Measurements from ENCODE around the gene BFSP1. TPM values are rescaled to one million over a fixed set of nuclear protein-coding genes. Genes with fewer than 3 reads are reported as not detected.
A peak's percentile ranks its signal among the peaks of the same experiment; 100 is the strongest.

Gene BFSP1
- polyA plus RNA-seq, 1 donor from 2014 or later: not detected

DNA sequence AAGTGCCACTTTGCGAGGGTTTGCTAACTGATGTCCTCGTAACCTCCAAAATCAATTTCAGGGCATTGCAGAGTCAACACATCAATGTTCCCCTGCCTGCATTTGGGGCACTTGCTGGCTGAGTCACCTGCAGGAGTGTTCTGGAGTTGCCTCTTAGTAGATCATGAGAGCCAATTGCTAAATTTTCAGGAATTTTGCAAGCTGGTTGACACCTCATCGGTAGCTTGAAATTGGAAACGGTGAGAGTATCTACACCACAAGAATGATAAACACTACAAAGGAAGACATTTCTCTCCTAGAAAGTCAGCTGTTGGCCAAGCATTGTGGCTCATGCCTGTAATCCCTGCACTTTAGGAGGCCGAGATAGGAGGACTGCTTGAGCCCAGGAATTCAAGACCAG, 10.8 kb upstream of the BFSP1 start:
- Mint-ChIP-seq H3K4me3 (no peak overlapping the region), H3K27ac (no peak overlapping the region), H3K36me3 (no peaks in the 10 kb centered on the region), H3K9me3 (no peaks in the 10 kb centered on the region), H3K27me3 (peaks cover 18% of the 10 kb centered on the region), H3K4me1 (peaks cover 0 to 1% (median 0%) of the 10 kb centered on the region in 3 donors)

GRCh38 chr20:17541596-17541995, 10.4 kb upstream of the BFSP1 start:
- no peaks in the 10 kb centered on the region for H3K36me3 Mint-ChIP-seq
- H3K9me3 Mint-ChIP-seq: no peaks in the 10 kb centered on the region
- no peak overlapping the region for H3K27ac Mint-ChIP-seq
- peaks cover 18% of the 10 kb centered on the region for H3K27me3 Mint-ChIP-seq
- no peak overlapping the region for H3K4me3 Mint-ChIP-seq
- peaks cover 0 to 1% (median 0%) of the 10 kb centered on the region in 3 donors for H3K4me1 Mint-ChIP-seq

- Mint-ChIP-seq H3K9me3 (no peaks in the 10 kb centered on the region), H3K4me1 (peaks cover 0 to 1% (median 0%) of the 10 kb centered on the region in 3 donors), H3K36me3 (no peaks in the 10 kb centered on the region), H3K27ac (no peak overlapping the region), H3K27me3 (peaks cover 18% of the 10 kb centered on the region), H3K4me3 (no peak overlapping the region)
Measured at GRCh38 chr20:17538517-17539170, 7.5 kb upstream of the BFSP1 start.

- no peak overlapping the region for H3K27ac Mint-ChIP-seq
- peaks cover 14% of the 10 kb centered on the region for H3K27me3 Mint-ChIP-seq
- no peak overlapping the region for H3K4me3 Mint-ChIP-seq
- H3K4me1 Mint-ChIP-seq: peaks cover 0 to 1% (median 0%) of the 10 kb centered on the region in 3 donors
- no peaks in the 10 kb centered on the region for H3K36me3 Mint-ChIP-seq
- H3K9me3 Mint-ChIP-seq: no peaks in the 10 kb centered on the region
Measured at GRCh38 chr20:17537959-17538358, 6.8 kb upstream of the BFSP1 start.

GRCh38 chr20:17536944-17537444, 5.8 kb upstream of the BFSP1 start:
- Mint-ChIP-seq H3K27ac (no peak overlapping the region), H3K9me3 (no peaks in the 10 kb centered on the region), H3K36me3 (no peaks in the 10 kb centered on the region), H3K4me3 (no peak overlapping the region), H3K4me1 (peaks cover 0 to 1% (median 0%) of the 10 kb centered on the region in 3 donors), H3K27me3 (peaks cover 12% of the 10 kb centered on the region)

- peaks cover 22% of the 10 kb centered on the region for H3K27me3 Mint-ChIP-seq
- H3K4me3 Mint-ChIP-seq: no peak overlapping the region
- H3K27ac Mint-ChIP-seq: no peak overlapping the region
- peaks cover 2 to 10% (median 5%) of the 10 kb centered on the region in 3 donors for H3K4me1 Mint-ChIP-seq
- no peaks in the 10 kb centered on the region for H3K9me3 Mint-ChIP-seq
- peaks cover 2% of the 10 kb centered on the region for H3K36me3 Mint-ChIP-seq
Measured at GRCh38 chr20:17534077-17534476, 2.9 kb upstream of the BFSP1 start.

DNA sequence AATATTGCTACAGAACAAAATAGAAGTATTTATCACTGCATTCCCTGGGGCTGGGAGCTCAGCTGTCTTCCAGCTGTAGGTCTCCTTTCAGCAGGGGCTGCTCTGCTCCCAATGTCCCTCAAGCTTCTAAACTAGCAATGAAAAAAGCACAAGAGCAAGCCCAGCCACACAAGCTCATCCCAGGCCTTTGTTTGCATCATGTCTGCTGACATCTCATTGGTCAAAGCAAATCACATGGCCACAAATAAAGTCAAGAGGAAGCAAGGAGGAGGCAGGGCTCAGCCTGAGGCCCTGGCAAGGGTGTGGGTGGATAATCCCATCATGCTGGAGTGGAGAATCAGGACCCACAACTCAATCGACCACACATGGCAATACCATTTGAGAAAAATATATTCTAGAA, 2.2 kb upstream of the BFSP1 start:
- Mint-ChIP-seq H3K27me3 (peaks cover 22% of the 10 kb centered on the region), H3K9me3 (no peaks in the 10 kb centered on the region), H3K4me3 (no peak overlapping the region), H3K36me3 (peaks cover 2% of the 10 kb centered on the region), H3K27ac (no peak overlapping the region), H3K4me1 (peaks cover 2 to 9% (median 5%) of the 10 kb centered on the region in 3 donors)

- Mint-ChIP-seq H3K27ac (peak overlapping the region in 1 of 3 donors; percentile 47), H3K4me3 (peak overlapping the region; percentile 50 to 90 (median 84)), H3K4me1 (peaks cover 2 to 8% (median 5%) of the 10 kb centered on the region in 3 donors), H3K36me3 (peaks cover 2% of the 10 kb centered on the region), H3K27me3 (peaks cover 24% of the 10 kb centered on the region), H3K9me3 (no peaks in the 10 kb centered on the region)
Measured at GRCh38 chr20:17531665-17532025, 466 bp upstream of the BFSP1 start.

- Mint-ChIP-seq H3K27me3 (peaks cover 25% of the 10 kb centered on the region), H3K9me3 (no peaks in the 10 kb centered on the region), H3K4me3 (peak overlapping the region; percentile 30 to 86 (median 50)), H3K36me3 (peaks cover 2% of the 10 kb centered on the region), H3K27ac (no peak overlapping the region), H3K4me1 (peaks cover 2 to 8% (median 5%) of the 10 kb centered on the region in 3 donors)
Measured at GRCh38 chr20:17530153-17530552, 1.0 kb downstream of the BFSP1 start.

DNA sequence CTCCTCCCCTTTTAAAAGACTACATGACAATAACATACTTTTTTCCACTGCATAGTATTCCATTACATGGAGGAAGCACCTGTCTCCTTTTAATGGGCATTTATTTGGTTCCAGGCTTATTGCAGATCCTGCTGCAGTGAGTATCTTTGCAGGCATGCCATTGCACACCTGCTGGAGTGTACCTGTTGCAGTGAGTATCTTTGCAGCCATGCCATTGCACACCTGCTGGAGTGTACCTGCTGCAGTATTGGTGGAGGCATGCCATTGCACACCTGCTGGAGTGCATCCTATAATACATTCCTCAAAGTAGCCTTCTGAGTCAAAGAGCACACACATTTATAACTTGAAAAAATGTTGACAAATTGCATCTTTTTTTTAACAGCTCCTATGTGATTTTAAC, 1.6 kb downstream of the BFSP1 start:
- peaks cover 2% of the 10 kb centered on the region for H3K36me3 Mint-ChIP-seq
- no peak overlapping the region for H3K4me3 Mint-ChIP-seq
- H3K9me3 Mint-ChIP-seq: no peaks in the 10 kb centered on the region
- H3K4me1 Mint-ChIP-seq: peaks cover 2 to 8% (median 5%) of the 10 kb centered on the region in 3 donors
- peaks cover 25% of the 10 kb centered on the region for H3K27me3 Mint-ChIP-seq
- no peak overlapping the region for H3K27ac Mint-ChIP-seq

- Mint-ChIP-seq H3K4me3 (no peak overlapping the region), H3K4me1 (peaks cover 0 to 5% (median 3%) of the 10 kb centered on the region in 3 donors), H3K27ac (no peak overlapping the region), H3K27me3 (peaks cover 17% of the 10 kb centered on the region), H3K9me3 (no peaks in the 10 kb centered on the region), H3K36me3 (peaks cover 2% of the 10 kb centered on the region)
Measured at GRCh38 chr20:17525650-17526049, 5.5 kb downstream of the BFSP1 start.

GRCh38 chr20:17525132-17525531, 6.0 kb downstream of the BFSP1 start:
- Mint-ChIP-seq H3K27ac (no peak overlapping the region), H3K9me3 (no peaks in the 10 kb centered on the region), H3K36me3 (peaks cover 5% of the 10 kb centered on the region), H3K27me3 (peaks cover 13% of the 10 kb centered on the region), H3K4me3 (no peak overlapping the region), H3K4me1 (peaks cover 0 to under 1% (median 0%) of the 10 kb centered on the region in 3 donors)

GRCh38 chr20:17524560-17524959, 6.6 kb downstream of the BFSP1 start:
- no peak overlapping the region for H3K4me3 Mint-ChIP-seq
- no peaks in the 10 kb centered on the region for H3K4me1 Mint-ChIP-seq
- H3K27ac Mint-ChIP-seq: no peak overlapping the region
- peaks cover 5% of the 10 kb centered on the region for H3K36me3 Mint-ChIP-seq
- peaks cover 10% of the 10 kb centered on the region for H3K27me3 Mint-ChIP-seq
- H3K9me3 Mint-ChIP-seq: no peaks in the 10 kb centered on the region

DNA sequence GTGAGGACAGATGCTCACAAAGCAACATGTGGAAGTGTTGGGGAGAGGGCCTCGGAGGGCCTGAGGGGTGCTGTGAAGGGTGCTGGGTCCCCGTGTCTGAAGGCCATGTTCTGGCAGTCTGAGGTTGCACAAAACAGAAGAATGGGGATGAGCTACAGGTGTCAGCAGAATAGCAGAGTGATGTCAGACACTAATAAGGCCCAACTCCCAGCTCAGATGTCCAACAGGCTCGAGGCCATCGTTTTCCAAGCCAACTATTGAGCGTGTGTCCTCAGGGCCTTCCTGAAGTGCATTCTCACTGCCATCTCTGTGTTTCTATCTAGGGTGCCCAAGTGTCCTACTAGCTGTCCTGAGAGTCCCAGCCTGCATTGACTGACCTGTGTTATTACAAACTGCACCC, 7.9 kb downstream of the BFSP1 start:
- no peak overlapping the region for H3K4me3 Mint-ChIP-seq
- H3K4me1 Mint-ChIP-seq: no peaks in the 10 kb centered on the region
- no peak overlapping the region for H3K27ac Mint-ChIP-seq
- peaks cover 3% of the 10 kb centered on the region for H3K36me3 Mint-ChIP-seq
- no peaks in the 10 kb centered on the region for H3K9me3 Mint-ChIP-seq
- H3K27me3 Mint-ChIP-seq: peaks cover 7% of the 10 kb centered on the region

DNA sequence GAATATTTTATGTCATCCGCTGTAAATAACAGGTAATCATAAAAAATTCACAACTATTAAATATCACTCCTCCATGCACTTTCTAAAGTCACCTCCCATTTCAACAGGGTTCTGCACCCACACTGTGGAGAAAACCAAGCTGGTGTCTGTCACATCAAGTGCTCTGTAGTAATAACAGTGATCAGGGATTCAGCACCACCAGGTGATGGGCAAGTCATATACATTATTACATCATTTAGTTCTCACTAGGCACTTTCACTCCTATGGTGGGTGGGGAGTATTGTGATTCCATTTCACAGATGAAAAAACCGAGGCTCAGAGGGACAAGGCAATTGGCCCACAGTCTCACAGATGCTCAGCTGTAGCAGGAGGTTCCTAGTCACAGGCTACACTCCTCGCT, 8.7 kb downstream of the BFSP1 start:
- Mint-ChIP-seq H3K27ac (no peak overlapping the region), H3K27me3 (peaks cover 8% of the 10 kb centered on the region), H3K4me3 (no peak overlapping the region), H3K36me3 (peaks cover 3% of the 10 kb centered on the region), H3K9me3 (no peaks in the 10 kb centered on the region), H3K4me1 (no peaks in the 10 kb centered on the region)

DNA sequence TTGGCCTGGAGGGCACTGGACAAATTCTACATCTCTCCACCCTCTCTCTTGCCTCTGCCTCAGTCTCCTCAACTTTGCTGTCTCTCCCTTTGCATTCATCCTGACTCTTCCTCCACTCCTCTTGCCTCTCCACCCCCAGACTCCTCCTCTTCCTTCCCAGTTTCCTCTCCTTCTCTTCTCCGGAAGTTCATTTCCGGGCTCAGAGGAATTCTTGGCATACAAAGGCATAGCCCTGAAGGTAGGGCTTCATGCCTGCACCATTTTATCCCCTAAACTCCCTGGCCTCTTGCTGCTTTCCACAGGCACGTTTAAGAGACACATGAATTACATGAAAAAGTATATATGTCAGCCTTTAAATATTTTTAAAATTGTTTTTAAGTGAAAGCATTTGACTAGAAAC, 10.6 kb downstream of the BFSP1 start:
- Mint-ChIP-seq H3K27ac (no peak overlapping the region), H3K27me3 (peaks cover 5% of the 10 kb centered on the region), H3K4me1 (no peaks in the 10 kb centered on the region), H3K36me3 (peaks cover 3% of the 10 kb centered on the region), H3K9me3 (no peaks in the 10 kb centered on the region), H3K4me3 (no peak overlapping the region)
